22Rv1 (cell line): Measurements from ENCODE around the gene BDNF.

Experiments
- ZFX ChIP-seq: fragments of 450-650 bp; IDR thresholded peaks from 2 replicates; pipeline ENCODE4 v1.6.1; 2017; ENCODE audit warnings: antibody characterized with exemption, borderline replicate concordance
- TF ChIP-seq, protein P1 (sequence below): fragments of 450-650 bp; IDR thresholded peaks from 2 replicates; pipeline ENCODE4 v1.5.1; 2017; ENCODE audit warnings: mild to moderate bottlenecking

DNA sequence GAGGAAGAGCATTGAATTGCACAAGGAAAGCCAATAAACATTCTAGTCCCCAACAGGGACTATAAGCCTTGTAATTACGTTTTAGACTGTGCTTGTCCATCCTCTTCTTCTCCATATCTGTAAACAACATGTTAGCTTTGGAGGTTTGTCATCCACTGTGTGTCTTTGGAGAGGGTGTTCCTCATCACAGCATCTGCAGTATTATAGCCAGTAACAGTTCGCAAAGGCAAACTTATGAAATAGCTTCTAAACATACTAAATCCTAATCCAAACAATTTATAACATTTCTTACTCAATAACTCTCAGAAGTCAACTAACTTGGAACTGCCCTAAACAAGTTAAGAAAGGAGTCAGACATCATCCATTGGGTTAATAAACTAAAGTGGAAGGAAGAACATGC, 10.3 kb upstream of the BDNF start:
- TF ChIP-seq, protein P1, sequence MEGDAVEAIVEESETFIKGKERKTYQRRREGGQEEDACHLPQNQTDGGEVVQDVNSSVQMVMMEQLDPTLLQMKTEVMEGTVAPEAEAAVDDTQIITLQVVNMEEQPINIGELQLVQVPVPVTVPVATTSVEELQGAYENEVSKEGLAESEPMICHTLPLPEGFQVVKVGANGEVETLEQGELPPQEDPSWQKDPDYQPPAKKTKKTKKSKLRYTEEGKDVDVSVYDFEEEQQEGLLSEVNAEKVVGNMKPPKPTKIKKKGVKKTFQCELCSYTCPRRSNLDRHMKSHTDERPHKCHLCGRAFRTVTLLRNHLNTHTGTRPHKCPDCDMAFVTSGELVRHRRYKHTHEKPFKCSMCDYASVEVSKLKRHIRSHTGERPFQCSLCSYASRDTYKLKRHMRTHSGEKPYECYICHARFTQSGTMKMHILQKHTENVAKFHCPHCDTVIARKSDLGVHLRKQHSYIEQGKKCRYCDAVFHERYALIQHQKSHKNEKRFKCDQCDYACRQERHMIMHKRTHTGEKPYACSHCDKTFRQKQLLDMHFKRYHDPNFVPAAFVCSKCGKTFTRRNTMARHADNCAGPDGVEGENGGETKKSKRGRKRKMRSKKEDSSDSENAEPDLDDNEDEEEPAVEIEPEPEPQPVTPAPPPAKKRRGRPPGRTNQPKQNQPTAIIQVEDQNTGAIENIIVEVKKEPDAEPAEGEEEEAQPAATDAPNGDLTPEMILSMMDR: no peak
- no peak for TF ChIP-seq ZFX
